ENCODE data around the gene RUFY1. TPM values are rescaled to one million over a fixed set of nuclear protein-coding genes. Genes with fewer than 3 reads are reported as not detected.

The RUFY1 gene
- total and polyA plus RNA-seq, 9 of the 15 experiments (the other 6 are each of a cell fraction or from before 2014, with no cell fraction given), result 5.0 to 41.7 (median 29.6) TPM

GRCh38 chr5:179620703-179621350, 70.5 kb downstream of the RUFY1 start (continued):
- TF ChIP-seq GATAD2B (IDR thresholded peaks at IDR 0.05; ENCODE audit: borderline replicate concordance) (no peak), ZBTB5 (IDR thresholded peaks at IDR 0.05) (no peak), ZNF311 (CRISPR knock-in tag; IDR thresholded peaks at IDR 0.05) (no peak), RBFOX2 (IDR thresholded peaks at IDR 0.05; ENCODE audit: low read depth, low read length) (peak; percentile 59), ID3 (CRISPR knock-in tag; IDR thresholded peaks at IDR 0.05) (no peak), ID3 (tag; IDR thresholded peaks at IDR 0.05) (no peak), SRF (CRISPR knock-in tag; IDR thresholded peaks at IDR 0.05) (no peak), HCFC1 (IDR thresholded peaks at IDR 0.05; ENCODE audit: low read depth, low read length) (no peak), LCOR (CRISPR knock-in tag; IDR thresholded peaks at IDR 0.05) (peak; percentile 52; the same call in 1 of the 2 replicates), HMG20B (CRISPR knock-in tag; IDR thresholded peaks at IDR 0.05) (no peak), RBM39 (optimal IDR thresholded peaks at IDR 0.05; ENCODE audit: low read depth, low read length) (no peak), MXI1 (IDR thresholded peaks at IDR 0.05; ENCODE audit: low read depth, low read length) (no peak), CEBPG (CRISPR knock-in tag; IDR thresholded peaks at IDR 0.05) (no peak), CEBPG (tag; conservative IDR thresholded peaks at IDR 0.05 in 1 of 2, IDR thresholded peaks at IDR 0.05 in 1 of 2) (no peak), FOS (IDR thresholded peaks at IDR 0.05; ENCODE audit: extremely low read depth, insufficient read length) (no peak), PCBP2 (IDR thresholded peaks at IDR 0.05; ENCODE audit: low read depth, low read length, poor library complexity, severe bottlenecking) (no peak), KDM2B (CRISPR knock-in tag; IDR thresholded peaks at IDR 0.05) (no peak), REST (IDR thresholded peaks at IDR 0.05; ENCODE audit: borderline replicate concordance) (no peak), REST (CRISPR knock-in tag; IDR thresholded peaks at IDR 0.05; ENCODE audit: low read depth) (no peak), ZNF134 (CRISPR knock-in tag; conservative IDR thresholded peaks at IDR 0.05) (no peak)
